Panc1 (cell line): Measurements from ENCODE around the gene SYF2. TPM values are rescaled to one million over a fixed set of nuclear protein-coding genes. Genes with fewer than 3 reads are reported as not detected.
"Not testable (repeated sequence)": the region's sequence is repeated elsewhere in the genome, so short reads cannot be mapped to it uniquely, and the experiment has no call there.

Experiments
- ATAC-seq: fragments of 200-7000 bp; cut with Tn5 transposase; 2 replicates; pipeline ENCODE4 v1.9.1; 2020; ENCODE audit warnings: mild to moderate bottlenecking, moderate library complexity
- Bru-seq: library from RNA; stranded (reverse); fragments of 400-500 nt; gene quantifications from one replicate; lab custom pipeline; 2021; lab: Mats Ljungman, UMichigan
- BruChase-seq, 2 experiments: library from RNA; stranded (reverse); fragments of 400-500 nt; gene quantifications; one replicate each; lab custom pipeline; 2021; lab: Mats Ljungman, UMichigan
- BruUV-seq: library from RNA; stranded (reverse); fragments of 400-500 nt; replicated peaks from 2 replicates; lab custom pipeline; 2021; lab: Mats Ljungman, UMichigan
- CTCF ChIA-PET: fragments of 300-600 bp; sonication (Branson Sonifier 250); formaldehyde crosslinking; loops from one replicate; lab custom pipeline; 2022; ENCODE audit warnings: antibody characterized with exemption; lab: Charles Lee
- POLR2A ChIA-PET: fragments of 300-600 bp; sonication (Branson Sonifier 250); formaldehyde crosslinking; loops from one replicate; lab custom pipeline; 2022; ENCODE audit warnings: antibody characterized with exemption; lab: Charles Lee
- DNase-seq: peaks from one replicate; pipeline ENCODE4 v3.0.0-alpha.2; 2010; ENCODE audit warnings: low read depth, low spot score
- H3K27ac ChIP-seq: 2 replicates; pipeline ENCODE4 v1.5.1; 2011; ENCODE audit warnings: mild to moderate bottlenecking, low read length, inconsistent platforms
- H3K27me3 ChIP-seq: fragments of 200-500 bp; sonication (Bioruptor generic); 2 replicates; pipeline ENCODE4 v1.6.0; 2014; ENCODE audit warnings: low read length, inconsistent platforms; ENCODE audit not compliant: control insufficient read depth, insufficient read depth
- H3K36me3 ChIP-seq: fragments of 200-500 bp; sonication (Bioruptor generic); 2 replicates; pipeline ENCODE4 v1.5.1; 2014; ENCODE audit warnings: inconsistent platforms, mild to moderate bottlenecking, low read length, moderate library complexity; ENCODE audit not compliant: control insufficient read depth, insufficient read depth
- H3K4me1 ChIP-seq: 2 replicates; pipeline ENCODE4 v1.5.1; 2011; ENCODE audit warnings: inconsistent platforms, mild to moderate bottlenecking, low read length, moderate library complexity; ENCODE audit not compliant: control insufficient read depth, insufficient read depth
- H3K4me3 ChIP-seq, 2 experiments: 2 replicates each; pipeline ENCODE4 v1.5.1; 2011 to 2012; ENCODE audit warnings: low read depth in 2 of 2, low read length in 2 of 2, mild to moderate bottlenecking in 2 of 2, inconsistent platforms in 1 of 2, moderate library complexity in 1 of 2
- H3K9me3 ChIP-seq: fragments of 200-500 bp; sonication (Bioruptor generic); 2 replicates; pipeline ENCODE4 v1.5.1; 2014; ENCODE audit warnings: low read depth, mild to moderate bottlenecking, inconsistent platforms, low read length, moderate library complexity; ENCODE audit not compliant: control insufficient read depth, insufficient read depth
- CTCF ChIP-seq: fragments of 450-650 bp; IDR thresholded peaks from 2 replicates; pipeline ENCODE4 v1.5.1; 2017; ENCODE audit warnings: mild to moderate bottlenecking
- POLR2AphosphoS5 ChIP-seq: IDR thresholded peaks from 2 replicates; pipeline ENCODE4 v1.6.1; 2012; ENCODE audit warnings: mild to moderate bottlenecking, low read depth, low read length, moderate library complexity
- SIN3A ChIP-seq: IDR thresholded peaks from 2 replicates; pipeline ENCODE4 v1.6.1; 2012; ENCODE audit warnings: low read depth, mild to moderate bottlenecking, low read length, moderate library complexity, borderline replicate concordance; ENCODE audit not compliant: insufficient read depth
- TCF7L2 ChIP-seq: IDR thresholded peaks from 2 replicates; pipeline ENCODE4 v1.6.1; 2011; ENCODE audit warnings: mild to moderate bottlenecking, low read depth, low read length, inconsistent platforms
- in situ Hi-C: cut with HindIII; loops from 2 replicates; pipeline ENCODE4 v1.10.0; 2016; ENCODE audit warnings: low sequenced_read_pairs, low pct_unique_long_range_greater_than_20kb
- intact Hi-C: fragments of 100-400 bp; cut with micrococcal nuclease; formaldehyde crosslinking; loops from one replicate; pipeline ENCODE4 v1.10.0; 2022; ENCODE audit not compliant: unreplicated experiment
- long read RNA-seq: library from polyadenylated mRNA; unstranded; transcript quantifications from one replicate; pipeline ENCODE4 v2.0.0, GENCODE V29; 2021; ENCODE audit not compliant: unreplicated experiment
- polyA plus RNA-seq: library from polyadenylated mRNA; unstranded; fragments of >200 nt; gene quantifications from one replicate; pipeline ENCODE4 v1.2.1, GENCODE V29; 2012; ENCODE audit warnings: missing spikeins; ENCODE audit not compliant: insufficient read length
- total RNA-seq: library from RNA; stranded (reverse); gene quantifications from one replicate; pipeline ENCODE4 v1.2.1, GENCODE V29; 2021; ENCODE audit not compliant: unreplicated experiment

SYF2 gene
- total RNA-seq (28.9 TPM), Bru-seq, nascent RNA (percentile 82 among the genes with signal in this experiment), BruChase-seq, experiment 1, labeled RNA remaining after a 2-hour chase (percentile 87 among the genes with signal in this experiment), BruChase-seq, experiment 2, labeled RNA remaining after a 6-hour chase (percentile 85 among the genes with signal in this experiment)
- polyA plus RNA-seq: 34.5 TPM
- long read RNA-seq, transcript SYF2-203 (2 exons, 438 nt): minor isoform, 10 of 46 reads
- long read RNA-seq, transcript SYF2-201 (7 exons, 1,345 nt): major isoform, 23 of 46 reads
- long read RNA-seq, partial matches to known transcripts: 5 of 46 reads
- long read RNA-seq, other reads (novel, unspliced or antisense): 8 of 46 reads

GRCh38 chr1:25232027-25232865 lies at the start of gene SYF2:
SYF2 (minus strand) TSS chr1:25232502; CDS start chr1:25232467, 35 bp downstream.
- ChIA-PET CTCF (interaction anchor here (0.6 to 0.8 kb wide), 2 partner anchors 18 to 88 kb away, joined by 4 to 5 read pairs; no protein-coding TSS in a partner anchor), POLR2A (interaction anchor here (0.6 to 1.5 kb wide), 4 partner anchors 15 to 213 kb away, joined by 3 to 5 read pairs (median 4); partner anchors contain the start of gene RSRP1)
- intact Hi-C loops: no loop called here
- no peak for TF ChIP-seq CTCF
- TF ChIP-seq POLR2AphosphoS5: peak; percentile 80
- TF ChIP-seq SIN3A: peak; percentile 97
- TF ChIP-seq TCF7L2: peak; percentile 76
- Histone ChIP-seq H3K4me3 (peak within 1 kb of the TSS; percentile 77 to 85), H3K4me1 (peaks cover 17% of the 10 kb centered on the region), H3K27me3 (no peaks in the 10 kb centered on the region), H3K36me3 (peaks cover 12% of the 10 kb centered on the region), H3K9me3 (no peaks in the 10 kb centered on the region), H3K27ac (peak within 1 kb of the TSS; percentile 99)
- DNase-seq (peak; percentile 83), ATAC-seq (peak; percentile 96)
- TSS peak; percentile 88 for BruUV-seq
- in situ Hi-C loops: no loop called here

GRCh38 chr1:25279693-25280111 lies 47.4 kb upstream of the SYF2 start:
- in situ Hi-C loops, H3K9me3 ChIP-seq, intact Hi-C loops, H3K27ac ChIP-seq, H3K4me3 ChIP-seq, H3K4me1 ChIP-seq, CTCF ChIA-PET, DNase-seq, H3K27me3 ChIP-seq, POLR2A ChIA-PET, BruUV-seq, H3K36me3 ChIP-seq: not testable (repeated sequence)
- peak; percentile 44; the same call in 1 of the 2 replicates for ATAC-seq

- in situ Hi-C loops, intact Hi-C loops: not testable (repeated sequence)
Observed at GRCh38 chr1:25278790-25279189, 46.5 kb upstream of the SYF2 start.

GRCh38 chr1:25278358-25278757 lies 46.1 kb upstream of the SYF2 start:
- intact Hi-C loops, BruUV-seq, H3K4me1 ChIP-seq, ATAC-seq, H3K27me3 ChIP-seq, POLR2A ChIA-PET, H3K27ac ChIP-seq, H3K36me3 ChIP-seq, H3K9me3 ChIP-seq, H3K4me3 ChIP-seq, CTCF ChIA-PET, in situ Hi-C loops, DNase-seq: not testable (repeated sequence)

More at GRCh38 chr1:25278790-25279189, 46.5 kb upstream of the SYF2 start:
- H3K27me3 ChIP-seq, BruUV-seq, DNase-seq, H3K36me3 ChIP-seq, H3K27ac ChIP-seq, H3K4me3 ChIP-seq, POLR2A ChIA-PET, CTCF ChIA-PET, ATAC-seq, H3K4me1 ChIP-seq, H3K9me3 ChIP-seq: not testable (repeated sequence)

GRCh38 chr1:25277295-25277694 lies 45.0 kb upstream of the SYF2 start:
- intact Hi-C loops, BruUV-seq, in situ Hi-C loops, DNase-seq, POLR2A ChIA-PET, H3K9me3 ChIP-seq, H3K27ac ChIP-seq, H3K27me3 ChIP-seq, CTCF ChIA-PET, H3K4me1 ChIP-seq, H3K36me3 ChIP-seq, H3K4me3 ChIP-seq, ATAC-seq: not testable (repeated sequence)
